CD4-positive, alpha-beta T cell treated with Interferon alpha-2 for 1 hour (primary cell): ENCODE data around the gene HRH3.
A peak's percentile ranks its signal among the peaks of the same experiment; 100 is the strongest.

Experiments
- DNase-seq, 2 donors: peaks; one replicate each; pipeline ENCODE4 v3.0.0-alpha.2; 2020 to 2022

Gene HRH3

DNA sequence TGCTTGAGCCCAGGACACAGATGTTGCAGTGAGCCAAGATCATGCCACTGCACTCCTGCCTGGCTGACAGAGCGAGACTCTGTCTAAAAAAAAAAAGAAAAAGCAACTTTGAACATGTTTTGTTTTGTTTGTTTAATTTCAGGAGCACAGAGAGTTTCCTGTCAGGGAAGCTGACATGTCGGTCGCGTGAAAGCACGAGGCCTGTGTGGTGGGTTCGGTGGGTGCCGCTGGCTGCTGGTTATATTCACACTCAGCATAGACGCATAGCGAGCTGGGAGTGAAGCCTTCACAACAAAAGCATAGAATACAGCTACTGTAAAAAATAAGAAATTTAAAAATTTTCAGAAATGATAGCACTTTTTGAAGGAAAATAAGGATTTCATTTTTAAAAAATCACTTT lies 22.8 kb downstream of the HRH3 start:
- no peak for DNase-seq

GRCh38 chr20:62196286-62196685 lies 23.8 kb downstream of the HRH3 start:
- DNase-seq: no peak

GRCh38 chr20:62195736-62196135 lies 24.3 kb downstream of the HRH3 start:
- no peak for DNase-seq

DNA sequence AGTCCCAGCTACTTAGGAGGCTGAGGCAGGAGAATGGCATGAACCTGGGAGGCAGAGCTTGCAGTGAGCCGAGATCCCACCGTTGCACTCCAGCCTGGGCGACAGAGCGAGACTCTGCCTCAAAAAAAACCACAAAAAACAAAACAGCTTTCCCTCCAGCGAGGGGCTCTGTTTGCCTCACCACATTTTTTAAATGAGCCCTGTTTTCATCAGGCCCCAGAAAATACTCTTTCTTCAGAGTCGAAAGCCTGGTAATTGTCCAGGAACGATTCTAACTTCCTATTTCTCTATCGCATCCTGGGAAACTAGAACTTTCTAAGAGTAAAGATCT lies 25.0 kb downstream of the HRH3 start:
- DNase-seq: no peak

- no peak for DNase-seq
Observed at GRCh38 chr20:62193079-62194025, 26.7 kb downstream of the HRH3 start.

GRCh38 chr20:62192635-62193034 lies 27.4 kb downstream of the HRH3 start:
- no peak for DNase-seq

GRCh38 chr20:62191781-62192559 lies 28.1 kb downstream of the HRH3 start:
- DNase-seq: no peak

GRCh38 chr20:62190639-62191411 lies 29.3 kb downstream of the HRH3 start:
- no peak for DNase-seq

- DNase-seq: no peak
Observed at GRCh38 chr20:62186887-62187866, 32.9 kb downstream of the HRH3 start.

DNA sequence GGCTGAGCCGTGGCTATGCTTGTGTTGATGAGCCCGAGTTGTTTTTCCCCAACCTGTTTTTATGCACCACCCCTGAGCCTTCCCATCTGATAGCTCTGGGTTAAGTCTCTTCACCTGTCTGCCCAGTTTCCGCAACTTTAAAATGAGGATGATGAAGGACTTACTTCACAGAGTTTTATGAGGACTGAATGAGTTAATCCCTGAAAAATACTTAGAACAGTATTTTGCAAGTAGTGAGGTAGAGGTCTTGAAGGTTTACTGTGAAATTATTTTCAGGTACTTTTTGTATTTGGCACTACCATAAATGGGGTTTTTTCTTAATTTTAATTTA lies 34.0 kb downstream of the HRH3 start:
- DNase-seq: no peak

- no peak for DNase-seq
Observed at GRCh38 chr20:62183426-62184142, 36.5 kb downstream of the HRH3 start.

GRCh38 chr20:62182469-62183425 lies 37.3 kb downstream of the HRH3 start, which contains the start of gene MTG2:
Gene MTG2 (plus strand): TSS chr20:62183028. CDS start chr20:62193421, 10,393 bp downstream.
- DNase-seq: peak; percentile 94 to 95

DNA sequence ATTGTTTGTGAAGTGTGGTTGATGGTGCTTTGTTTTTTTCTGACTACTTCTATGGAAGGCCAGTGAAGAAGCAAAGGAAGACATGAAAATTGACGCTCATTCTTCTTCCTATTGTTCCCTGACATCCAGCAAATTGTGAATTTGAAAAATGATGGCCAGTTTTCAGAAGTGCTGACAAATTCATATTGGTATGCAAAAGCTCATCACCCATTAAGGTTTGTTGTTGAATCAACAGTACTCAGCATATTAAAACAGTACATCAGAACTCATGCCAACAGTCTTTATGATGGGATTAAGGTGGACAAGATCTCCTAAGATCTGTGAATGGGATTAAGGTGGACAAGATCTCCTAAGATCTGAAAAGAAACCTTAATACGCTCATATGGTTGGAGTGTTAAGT lies 38.3 kb downstream of the HRH3 start:
- DNase-seq: no peak

DNA sequence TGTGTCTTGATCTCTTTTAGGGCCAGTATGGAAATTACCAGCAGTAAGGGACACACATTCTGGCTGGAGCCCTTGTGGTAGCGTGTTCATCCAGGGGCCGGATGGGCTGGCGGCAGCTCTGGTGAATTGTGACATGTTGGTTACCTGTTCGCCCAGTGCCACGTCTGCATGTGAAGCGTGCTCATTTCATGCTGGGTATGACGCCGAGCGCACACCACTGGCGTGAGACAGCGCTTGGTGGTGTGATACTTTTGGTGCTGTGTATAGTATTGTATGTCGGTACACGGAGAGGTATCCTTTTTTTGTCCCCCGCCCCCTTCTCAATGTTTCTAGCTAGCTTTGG lies 40.9 kb downstream of the HRH3 start:
- no peak for DNase-seq

DNA sequence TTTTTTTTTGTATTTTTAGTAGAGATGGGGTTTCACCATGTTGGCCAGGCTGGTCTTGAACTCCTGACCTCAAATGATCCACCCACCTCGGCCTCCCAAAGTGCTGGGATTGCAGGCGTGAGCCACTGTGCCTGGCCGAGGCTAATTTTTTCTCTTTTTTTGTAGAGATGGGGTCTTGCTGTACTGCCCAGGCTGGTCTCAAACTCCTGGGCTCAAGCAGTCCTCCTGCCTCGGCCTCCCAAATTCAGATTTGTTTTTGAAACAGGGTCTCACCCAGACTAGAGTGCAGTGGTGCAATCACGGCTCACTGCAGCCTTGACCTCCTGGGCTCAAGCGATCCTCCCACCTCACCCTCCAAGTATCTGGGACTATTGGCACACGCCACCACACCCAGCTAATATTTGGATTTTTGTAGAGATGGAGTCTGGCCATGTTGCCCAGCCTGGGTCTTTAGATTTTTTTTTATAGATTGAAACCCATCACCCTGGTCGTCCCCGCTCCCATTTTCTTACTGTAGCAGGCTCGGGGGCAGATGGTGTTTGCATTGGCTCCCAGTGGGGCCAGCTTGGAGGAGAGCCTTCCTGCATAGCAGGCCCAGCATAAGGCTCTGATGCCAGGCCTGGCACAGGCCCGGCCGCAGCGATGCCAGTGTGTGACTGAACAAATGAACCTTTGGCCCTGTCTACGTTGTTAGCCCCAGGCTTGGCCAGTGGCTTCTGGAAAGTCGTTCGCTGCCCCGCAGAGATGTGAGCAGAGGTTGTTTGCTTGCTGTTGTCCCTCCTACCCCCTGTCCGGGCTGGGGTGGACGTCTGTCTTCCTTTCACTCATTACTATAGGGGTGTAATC lies 41.5 kb downstream of the HRH3 start:
- no peak for DNase-seq

DNA sequence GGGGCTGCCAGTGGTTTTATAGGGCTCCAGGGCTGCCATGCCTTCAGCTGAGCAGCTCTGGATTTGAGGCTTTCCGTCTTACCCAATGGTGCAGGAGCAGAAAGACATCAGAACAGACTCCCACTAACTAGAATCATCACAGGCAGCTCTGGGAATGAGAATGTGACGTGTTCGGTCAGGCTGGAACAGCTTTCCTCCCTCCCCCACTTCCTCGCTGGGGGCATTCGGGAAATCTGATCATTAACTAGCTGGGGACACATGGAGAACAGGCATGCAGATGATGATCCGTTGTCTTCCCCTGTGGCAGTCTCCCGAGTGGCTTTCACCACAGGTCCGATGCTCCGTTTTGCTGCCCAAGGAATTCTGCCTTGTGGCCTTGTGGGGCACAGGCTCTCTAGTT lies 42.8 kb downstream of the HRH3 start:
- DNase-seq: no peak

DNA sequence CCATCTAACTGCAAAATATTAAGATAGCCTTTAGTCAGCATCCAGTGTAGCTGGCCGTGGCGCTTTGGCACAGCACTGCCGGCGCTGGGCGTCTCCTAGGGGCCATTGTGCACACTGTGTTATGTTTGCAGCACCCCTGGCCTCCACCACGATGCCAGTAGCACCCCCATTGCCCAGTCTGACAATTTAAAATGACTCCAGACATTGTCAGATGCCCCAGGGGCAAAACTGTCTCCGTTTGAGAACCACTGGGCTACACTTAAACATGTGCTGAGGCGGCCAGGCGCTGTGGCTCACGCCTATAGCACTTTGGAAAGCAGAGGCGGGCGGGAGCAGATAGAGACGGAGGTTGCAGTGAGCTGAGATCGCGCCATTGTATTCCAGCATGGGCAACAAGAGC lies 43.2 kb downstream of the HRH3 start:
- DNase-seq: no peak

GRCh38 chr20:62175711-62176110 lies 44.4 kb downstream of the HRH3 start:
- DNase-seq: no peak

DNA sequence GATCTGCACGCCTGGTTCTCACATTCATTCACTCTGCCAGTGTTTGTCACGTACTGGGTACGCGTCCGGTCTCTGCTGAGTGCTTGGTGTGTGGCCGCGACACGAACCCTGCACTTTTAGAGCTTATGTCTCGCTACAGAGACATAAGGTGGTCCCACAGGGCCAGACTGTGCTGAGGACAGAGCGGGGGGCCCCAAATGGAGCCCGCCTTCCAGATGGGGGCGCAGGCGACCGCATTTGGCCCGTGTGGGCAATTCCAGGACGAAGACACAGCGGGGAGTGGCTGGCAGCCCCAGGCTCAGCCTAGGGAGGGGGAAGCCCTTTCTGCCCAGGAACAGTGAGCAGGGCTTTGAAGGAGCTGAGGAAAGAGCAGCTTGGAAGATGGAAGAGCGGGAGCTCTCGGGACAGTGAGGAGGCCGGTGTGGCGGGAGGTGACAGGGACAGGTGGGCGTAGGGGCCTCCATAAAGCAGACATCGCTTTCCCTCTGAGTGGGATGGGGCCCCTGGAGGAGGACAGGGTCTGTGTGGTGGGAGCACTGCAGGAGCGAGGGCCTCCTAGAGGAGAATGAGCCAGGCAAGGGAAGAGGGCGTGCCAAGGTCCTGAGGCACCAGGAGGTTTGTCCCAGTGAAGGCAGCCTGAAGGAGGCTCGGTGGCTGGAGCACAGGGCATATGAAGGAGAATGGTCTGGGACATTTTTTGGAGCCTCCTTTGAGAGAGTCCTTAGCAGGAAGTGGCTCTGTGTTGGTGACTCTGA lies 45.0 kb downstream of the HRH3 start:
- no peak for DNase-seq
